Stimulated activated CD8-positive, alpha-beta memory T cell treated with anti-CD3 and anti-CD28 coated beads, Interleukin-7, amount 100 ng/mL, for 4 hours (primary cell): ENCODE data around the gene NFATC2.
A peak's percentile ranks its signal among the peaks of the same experiment; 100 is the strongest.
"Not testable (repeated sequence)": the region's sequence is repeated elsewhere in the genome, so short reads cannot be mapped to it uniquely, and the experiment has no call there.

Experiments used
- DNase-seq, 2 donors: peaks; one replicate each; pipeline ENCODE4 v3.0.0-alpha.2; 2020; ENCODE audit warnings: low read depth in 2 of 2

The NFATC2 gene

DNA sequence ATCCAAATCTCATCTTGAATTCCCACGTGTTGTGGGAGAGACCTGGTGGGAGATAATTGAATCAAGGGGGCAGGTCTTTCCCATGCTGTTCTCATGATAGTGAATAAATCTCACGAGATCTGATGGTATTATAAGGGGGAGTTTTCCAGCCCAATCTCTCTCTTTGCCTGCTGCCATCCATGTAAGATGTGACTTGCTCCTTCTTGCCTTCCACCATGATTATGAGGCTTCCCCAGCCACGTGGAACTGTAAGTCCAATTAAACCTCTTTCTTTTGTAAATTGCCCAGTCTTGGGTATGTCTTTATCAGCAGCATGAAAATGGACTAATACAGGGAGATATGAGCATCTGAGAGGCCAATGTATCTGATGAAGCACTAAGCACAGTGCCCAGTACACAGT, 26.0 kb upstream of the NFATC2 start:
- DNase-seq: not testable (repeated sequence)

DNA sequence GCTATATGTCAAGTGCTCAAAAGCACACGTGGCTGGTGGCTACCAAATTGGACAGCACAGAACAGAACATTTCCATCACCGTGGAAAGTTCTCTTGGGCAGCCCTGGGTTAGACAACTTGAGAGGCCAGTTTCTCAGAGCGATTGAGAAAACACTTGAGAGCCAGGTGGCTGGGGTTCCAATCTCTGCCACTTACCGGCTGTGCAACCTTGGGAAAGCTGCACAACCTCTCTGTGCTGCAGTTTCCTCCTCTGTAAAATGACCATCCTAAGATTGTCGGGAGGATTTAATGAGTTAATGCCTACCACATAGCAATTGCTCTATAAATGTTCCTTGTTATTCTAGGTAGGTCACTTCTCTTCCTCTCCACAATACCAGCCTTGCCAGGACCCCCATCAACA, 25.1 kb upstream of the NFATC2 start:
- DNase-seq: no peak

DNA sequence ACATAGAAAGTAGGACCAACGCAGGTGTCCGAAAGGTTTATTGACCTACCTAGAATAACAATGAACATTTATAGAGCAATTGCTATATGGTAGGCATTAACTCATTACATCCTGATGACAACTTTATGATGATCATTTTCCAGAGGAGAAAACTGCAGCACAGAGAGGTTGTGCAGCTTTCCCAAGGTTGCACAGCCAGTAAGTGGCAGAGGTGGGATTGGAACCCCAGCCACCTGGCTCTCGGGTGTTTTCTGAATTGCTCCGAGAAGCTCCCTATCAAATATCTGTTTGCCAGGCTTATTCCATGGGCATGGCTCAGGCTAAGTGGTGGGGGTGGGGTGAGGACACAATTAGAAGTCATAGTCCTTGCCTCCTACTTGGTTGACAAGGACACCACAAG, 24.1 kb upstream of the NFATC2 start:
- DNase-seq: no peak

DNA sequence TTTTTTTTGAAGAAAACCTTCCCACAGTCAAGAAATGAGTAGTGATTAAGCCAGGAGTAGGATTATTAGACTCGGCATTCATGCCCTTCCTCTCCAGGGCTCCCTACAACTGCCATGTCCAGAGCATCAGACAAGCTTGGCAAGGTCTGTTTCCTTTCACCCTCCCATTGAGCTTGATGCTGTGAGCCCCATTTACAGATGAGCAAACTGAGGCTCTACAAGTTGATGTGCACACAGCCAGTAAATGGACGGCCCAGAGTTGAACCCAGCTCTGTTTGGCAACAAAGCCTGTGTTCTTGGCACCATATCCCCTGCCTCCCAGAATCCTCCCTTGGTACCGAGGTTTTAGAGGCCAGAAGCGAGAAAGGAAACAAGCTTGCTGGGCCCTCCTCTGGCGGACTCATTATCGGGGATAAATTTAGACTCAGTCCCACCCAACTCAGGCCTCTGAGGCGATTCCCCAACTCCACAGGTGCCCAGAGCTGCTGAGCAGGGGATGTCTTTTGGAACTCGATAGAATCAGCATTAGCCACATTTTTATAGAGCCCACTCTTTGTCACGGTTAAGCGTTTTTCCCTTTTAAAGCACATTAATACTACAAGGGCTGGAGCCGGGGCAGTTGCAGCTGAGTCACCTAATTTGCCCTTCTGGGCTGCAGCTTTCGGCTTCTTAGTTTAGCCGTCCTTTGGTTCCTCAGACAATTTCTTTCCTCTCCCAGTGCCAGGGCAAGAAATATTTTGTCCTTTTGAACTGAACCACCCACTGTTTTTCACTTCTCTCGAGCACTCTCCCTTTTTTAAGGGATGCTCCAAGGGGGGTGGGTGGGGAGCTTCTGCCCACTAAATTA, 23.0 kb upstream of the NFATC2 start:
- DNase-seq: no peak

DNA sequence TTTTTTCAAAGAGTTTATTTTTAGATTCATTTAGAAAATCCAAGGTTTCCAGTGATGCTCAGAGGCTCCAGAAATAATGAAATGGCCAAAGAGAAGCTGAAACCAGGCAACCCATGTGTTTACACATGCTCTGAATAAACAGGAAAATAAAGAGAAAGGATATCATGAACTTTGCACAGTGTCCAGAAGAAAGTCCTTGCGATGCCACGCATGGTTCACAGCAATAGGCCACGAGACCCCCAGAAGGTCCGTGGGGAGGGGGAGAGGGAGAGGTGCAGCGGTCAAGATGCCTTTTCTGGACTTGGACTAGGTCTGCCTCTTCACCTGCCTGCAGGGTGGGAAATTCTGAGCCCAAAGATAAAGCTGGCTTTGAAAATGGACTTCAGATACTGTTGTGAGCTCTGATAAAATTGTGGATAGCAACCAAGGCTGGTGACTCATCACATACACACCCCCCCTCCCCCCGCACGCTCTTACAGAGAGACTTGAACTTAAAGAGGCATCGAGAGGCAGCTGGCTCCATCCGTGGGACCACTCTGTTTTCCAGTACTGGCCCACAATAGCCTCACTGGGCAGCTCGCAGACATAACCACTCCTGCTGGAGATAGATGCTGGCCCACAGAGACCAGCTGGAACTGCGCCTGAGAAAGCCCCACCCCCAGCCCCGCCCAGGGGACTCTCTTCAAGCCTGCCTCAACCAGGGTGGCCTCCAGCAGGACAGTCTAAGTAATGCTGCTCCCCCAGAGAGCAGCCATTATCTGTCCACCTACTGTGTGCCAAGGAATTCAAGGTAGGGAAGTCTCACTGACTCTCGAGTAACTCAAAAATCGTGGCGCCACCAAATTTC, 21.2 kb upstream of the NFATC2 start:
- DNase-seq: no peak

DNA sequence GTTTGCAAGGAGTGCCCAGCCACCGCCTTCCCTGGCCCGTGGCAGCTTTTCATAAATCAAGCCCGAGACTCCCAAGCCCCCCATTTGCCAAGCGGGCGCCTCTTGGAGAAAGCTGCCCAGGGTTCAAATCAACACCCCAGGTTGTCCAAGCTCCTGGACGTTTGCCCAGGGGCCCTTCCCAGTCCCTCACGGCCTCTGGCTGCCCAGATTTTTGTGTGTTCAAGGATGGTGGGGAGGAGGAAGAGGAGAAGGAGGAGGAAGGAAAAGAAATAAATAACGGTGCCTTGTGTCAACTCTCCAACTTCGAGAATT, 20.6 kb upstream of the NFATC2 start:
- no peak for DNase-seq

DNA sequence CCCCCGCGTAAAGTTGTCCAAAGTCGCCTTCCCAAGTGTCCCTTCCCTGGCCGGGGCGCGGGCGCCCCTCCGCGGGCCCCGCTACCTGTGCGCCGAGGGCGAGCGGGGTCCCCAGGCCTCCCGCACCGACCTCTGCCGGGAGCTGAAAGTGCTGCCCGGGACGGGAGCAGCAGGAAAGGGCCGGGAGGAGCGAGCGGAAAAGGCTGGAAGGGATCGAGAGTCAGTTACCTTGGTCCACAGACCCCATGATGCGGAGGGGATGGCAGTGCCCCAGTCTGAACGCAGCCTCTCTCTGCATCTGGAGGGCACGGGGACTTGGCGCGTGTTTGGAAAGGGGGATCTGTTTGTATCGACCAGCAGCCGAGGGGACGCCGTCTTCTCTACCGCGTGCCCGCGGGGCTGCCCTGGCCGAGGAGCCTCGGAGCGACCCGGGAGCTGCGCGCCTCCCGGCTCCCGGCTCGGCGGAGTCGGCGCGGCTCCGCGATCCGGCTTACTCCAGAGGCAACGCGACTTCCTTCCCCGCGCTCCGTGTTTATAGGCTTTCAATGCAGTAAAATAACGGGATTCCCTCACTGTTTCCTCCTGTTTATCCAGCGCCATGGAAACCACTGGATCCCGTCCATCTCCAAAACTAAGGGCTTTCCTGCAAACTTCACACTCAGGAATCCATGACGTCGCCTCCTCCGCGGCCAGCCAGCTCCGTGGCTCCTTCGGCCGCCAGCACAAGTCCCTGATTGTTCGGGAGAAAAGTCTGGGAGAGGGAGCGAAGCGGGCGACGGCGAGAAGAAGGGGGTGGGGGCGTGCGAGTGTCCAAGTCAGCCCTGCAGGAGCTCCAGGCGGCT, 20.0 kb upstream of the NFATC2 start:
- no peak for DNase-seq

DNA sequence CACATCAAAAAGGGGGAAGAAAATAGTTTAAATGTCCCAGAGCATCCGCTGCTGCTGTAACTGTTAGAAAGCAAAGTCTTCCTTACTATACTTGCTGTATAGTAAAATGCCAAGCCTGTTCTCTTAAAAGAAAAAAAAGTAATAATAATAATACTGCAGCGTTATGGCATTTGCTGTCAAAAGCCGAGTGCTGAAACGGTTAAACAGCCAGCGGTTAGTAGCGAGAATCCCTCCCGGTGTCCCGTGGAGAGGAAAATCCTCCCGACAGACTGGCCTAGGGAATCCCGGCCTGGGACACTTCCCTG, 19.5 kb upstream of the NFATC2 start:
- DNase-seq: no peak

DNA sequence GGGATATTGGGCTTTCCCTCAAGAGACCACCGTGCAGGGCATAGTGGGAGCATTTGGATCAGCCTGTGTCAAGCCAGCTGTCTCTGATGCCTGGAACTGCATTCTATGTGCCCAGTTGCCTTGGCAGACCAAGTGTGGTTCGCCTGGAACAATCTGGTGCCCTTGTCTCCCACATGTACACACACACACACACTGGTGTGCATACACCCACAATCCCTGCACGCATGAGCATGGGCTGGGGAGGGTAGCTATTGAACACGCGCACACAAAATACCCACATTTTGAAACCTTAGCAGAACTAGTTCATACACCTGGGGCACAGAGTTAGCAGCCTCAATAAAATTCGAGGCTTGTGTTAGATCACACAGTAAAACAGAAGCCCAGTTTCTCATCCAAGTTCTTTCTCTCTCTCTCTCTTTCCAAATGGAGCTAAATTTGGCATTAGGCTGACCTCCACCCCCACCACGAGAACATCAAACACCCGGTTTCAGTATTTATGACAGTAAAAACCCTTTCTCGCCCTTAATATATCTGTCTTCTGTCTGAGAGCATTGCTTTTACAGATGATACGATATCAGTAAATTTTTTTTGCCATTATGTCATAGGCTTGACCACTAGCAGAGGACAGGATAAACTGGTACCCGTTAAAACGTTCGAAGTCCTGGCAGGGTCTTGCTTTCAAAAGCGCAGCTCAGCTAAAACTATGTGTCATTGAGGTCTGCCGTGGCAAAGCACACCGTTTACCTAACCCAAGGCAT, 18.2 kb upstream of the NFATC2 start:
- DNase-seq: no peak

DNA sequence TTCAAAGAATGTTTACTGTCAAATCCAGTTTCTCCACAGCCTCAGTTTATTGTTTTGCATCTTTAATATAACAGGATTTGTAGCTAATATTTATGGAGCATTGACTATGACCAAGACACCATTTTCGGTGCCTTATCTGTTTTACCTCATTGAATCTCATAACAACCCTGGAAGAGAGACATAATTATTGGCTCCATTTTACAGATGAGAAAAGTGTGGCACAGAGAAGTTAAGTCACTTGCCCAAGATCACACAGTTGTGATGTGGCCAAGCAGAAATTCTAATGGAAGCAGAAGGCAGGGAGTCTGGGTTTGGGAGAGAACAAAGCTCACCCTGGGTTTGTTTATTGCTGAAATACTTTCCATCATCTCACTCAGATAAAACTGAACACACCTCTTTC, 17.5 kb upstream of the NFATC2 start:
- DNase-seq: no peak

DNA sequence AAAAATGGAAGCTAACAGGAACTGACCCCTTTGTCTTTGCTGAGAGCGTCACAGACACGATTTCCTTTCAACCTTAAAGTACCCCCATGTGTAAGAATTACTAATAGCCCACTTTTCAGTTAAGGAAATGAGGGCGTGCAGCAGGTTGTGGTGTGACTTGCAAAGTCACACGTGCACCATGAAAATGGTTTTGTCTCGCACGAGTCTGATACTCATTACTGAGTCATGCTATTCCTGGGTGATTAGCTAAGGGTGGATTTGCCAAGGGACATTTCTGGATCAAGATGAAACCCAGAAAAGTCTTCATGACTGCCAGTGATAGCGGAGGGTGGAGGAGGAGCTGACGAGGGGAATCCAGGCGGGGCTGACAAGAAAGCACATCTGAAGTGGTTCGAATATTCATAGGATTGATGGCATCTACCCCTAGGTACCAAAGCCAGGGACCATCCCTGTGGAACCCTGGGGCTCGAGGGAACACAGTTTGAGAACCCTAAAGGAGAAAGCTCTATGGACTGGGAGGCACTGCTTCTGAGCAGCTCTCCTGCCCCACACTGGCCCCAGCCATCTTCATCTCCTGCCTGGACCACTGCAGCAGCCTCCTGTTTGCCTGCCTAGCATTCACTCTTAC, 12.1 kb upstream of the NFATC2 start:
- DNase-seq: no peak

DNA sequence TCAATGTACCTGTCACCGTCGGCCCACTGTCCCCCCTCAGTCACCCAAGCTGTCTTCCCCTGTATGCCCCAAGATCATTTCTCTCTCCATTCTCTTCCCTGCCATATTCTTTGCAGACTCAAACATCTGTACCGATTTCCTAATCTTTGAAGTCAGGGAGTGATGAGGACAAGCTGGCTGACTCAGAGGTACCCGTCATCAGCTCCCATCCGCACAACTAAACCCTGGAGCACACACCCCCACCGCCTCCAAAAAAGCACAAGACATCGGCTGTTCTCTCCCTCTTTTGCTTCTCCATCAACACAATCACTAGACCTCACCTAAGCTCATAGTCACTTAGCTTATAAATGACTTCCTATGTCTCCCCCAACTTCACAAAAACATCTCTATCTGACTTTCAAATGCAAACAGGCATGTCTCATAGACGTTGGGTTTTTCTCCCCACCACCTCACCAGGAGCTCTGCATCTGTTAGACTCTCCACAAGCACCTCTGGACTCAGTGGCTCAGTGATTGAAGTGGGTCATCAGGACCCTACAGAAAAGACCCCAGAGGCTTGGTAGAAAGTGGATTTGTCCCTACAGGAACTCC, 11.5 kb upstream of the NFATC2 start:
- DNase-seq: no peak

DNA sequence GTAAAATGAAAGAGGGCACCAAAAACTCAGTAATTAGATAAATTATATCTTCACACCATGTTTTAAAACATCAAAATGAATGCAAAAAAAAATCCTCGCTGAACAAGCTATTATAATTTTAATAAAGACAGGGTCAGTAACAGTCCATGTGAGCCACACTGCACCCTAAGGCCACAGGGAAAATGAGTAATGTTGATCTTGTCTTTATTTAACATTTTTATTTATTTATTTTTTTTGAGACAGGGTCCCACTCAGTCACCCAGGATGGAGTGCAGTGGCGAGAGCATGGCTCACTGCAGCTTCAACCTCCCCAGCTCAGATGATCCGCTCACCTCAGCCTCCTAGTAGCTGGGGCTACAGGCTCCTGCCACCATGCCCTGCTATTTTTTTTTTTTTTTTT, 8.7 kb upstream of the NFATC2 start:
- DNase-seq: no peak

DNA sequence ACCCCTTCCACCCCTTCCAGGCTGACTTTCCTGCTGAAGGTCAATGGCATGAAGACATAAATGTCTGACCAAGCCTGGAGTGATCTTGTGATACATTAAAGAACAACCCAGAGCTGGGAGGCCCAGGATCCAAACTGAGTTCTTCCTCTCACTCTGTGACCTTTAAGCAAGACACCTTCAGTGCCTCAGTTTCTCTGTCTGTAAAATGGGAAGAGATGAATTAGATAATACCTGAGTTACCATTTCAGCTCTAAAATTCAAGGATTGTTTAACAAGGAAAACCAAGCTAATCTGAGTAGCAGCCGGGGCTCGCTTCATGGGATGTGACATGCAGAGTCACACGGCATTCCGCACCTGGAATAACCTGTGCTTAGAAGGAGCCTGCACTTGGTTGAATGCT, 7.0 kb upstream of the NFATC2 start:
- no peak for DNase-seq

DNA sequence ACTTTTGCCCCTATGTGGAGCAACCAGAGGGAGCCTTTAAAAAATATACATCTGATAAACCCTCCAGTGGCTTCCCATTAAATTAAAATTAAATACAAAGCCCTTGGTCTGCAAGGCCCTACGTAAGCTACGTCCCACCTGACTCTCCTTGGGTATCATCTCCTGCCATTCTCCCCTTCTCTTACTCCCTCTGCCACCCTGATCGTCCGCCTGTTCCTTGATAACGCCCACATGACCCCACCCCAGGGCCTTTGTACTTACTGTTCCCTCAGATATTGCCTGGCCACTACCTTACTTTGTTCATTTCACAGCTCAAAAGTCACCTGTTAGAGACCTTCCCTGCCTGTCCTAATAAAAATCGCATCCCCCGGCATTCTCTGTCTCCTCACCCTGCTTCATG, 5.4 kb upstream of the NFATC2 start:
- no peak for DNase-seq

DNA sequence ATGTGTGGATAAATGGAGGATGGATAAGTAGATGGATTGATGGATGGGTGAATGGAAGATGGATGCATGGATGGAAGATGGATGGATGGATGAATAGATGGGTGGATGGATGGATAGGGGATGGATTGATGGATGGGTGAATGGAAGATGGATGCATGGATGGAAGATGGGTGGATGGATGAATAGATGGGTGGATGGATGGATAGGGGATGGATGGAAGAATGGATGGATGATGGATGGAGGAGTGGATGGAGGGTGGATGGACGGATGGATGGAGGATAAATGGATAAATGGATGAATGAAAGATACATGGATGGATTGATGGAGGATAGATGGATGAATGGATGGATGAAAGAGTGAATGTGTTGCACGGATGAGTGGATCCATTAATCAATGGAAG, 3.0 kb upstream of the NFATC2 start:
- DNase-seq: no peak

DNA sequence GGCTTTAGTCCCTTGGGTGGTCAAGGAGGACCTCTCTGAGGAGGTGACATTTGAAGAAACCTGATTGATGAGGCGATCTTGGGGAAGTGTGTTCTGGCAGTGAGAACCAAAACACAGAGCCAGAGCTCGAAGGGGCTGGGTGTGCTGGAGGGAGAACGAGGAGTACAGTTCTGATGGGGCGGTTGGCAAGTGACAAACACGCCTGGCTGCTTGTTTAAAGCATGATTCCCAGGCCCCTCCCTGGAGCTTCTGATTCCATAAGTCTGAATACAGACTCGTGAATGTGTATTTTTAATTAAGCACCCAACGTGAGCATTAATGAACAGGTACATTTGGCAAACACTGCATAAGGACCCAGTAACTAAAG, 886 bp upstream of the NFATC2 start:
- no peak for DNase-seq

DNA sequence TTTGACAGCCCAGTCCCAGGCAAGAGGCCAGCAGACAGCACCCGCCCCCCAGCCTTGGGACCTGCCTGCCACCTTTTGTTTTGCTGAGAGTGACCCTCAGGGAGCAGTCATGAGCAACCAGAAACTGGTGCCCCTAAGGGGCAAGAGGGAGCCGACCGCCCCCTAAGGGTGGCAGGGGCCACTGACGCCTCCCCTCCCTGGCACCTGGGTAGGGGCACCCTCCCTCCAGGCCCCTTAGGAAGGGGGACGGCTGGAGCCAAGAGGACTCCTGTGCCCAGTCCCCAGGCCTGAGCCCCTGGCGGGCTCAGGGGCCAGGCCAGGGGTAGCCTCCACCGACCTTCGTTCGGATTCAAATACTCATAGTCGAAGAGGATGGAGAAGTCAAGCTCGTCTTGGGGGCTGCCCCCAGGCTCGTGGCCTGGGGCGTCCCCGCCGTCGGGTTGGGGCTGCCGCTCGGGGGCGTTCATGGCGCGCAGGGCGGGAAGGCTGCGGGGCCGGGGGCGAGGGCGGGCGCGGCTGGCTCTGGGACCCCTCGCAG, 417 bp downstream of the NFATC2 start:
- peak; percentile 43 to 48 for DNase-seq

DNA sequence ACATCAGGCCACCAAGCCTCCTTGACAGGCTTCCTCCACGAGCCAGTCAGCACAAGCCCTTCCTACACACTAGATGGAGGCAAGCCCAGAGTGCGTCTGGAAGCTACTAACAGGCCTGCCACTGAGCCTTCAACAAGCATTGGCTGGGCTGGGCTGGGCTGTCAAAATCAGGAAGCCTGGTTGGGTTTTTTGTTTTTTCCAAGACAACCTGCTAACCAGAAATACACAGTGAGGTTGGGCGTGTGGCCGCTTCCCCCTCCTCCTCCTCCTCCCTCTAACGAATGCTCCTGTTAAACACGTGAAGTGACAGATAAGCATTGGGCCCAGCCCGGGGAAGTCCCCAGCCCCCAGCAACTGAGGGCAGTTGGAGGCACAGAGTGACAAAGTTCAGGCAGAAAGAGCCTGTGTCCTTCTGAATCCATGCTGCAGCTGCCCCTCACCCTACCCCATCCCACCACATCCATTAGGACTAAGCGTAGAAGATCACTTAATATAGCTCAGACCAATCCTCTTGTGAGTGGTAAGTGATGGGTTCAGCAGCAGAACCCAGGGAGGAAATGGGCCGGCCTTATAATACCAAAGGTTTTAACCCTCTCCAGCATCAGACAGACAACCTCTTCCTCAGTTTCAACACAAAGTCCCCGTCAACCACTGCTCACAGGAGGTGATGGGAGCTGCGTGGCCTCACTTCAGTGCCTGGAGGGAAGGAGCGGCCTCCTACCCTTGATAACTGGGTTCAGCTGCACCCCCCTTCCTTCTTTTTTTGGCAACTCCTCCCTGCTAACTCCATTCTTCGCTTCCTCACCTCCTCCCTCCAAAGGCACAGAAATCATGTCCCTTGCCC, 1.1 kb downstream of the NFATC2 start:
- DNase-seq: peak; percentile 79 to 85

DNA sequence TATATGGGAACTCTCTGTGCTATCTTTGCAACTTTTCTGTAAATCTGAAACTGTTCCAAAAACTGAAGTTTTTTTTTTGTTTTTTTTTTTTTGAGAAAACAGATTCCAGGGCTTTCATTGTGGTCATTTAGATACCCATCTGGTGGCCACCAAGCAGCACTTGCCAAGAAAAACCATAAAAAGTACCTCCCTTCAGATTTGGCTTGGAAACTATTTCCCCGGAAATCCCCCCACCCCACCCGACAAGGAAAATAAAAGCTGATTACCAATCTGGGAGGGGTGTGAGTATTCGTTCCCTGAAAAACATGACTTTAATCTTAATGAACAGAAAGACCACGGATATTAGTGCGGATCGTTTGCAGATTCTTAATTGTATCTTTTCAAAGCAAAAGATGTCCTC, 1.9 kb downstream of the NFATC2 start:
- DNase-seq: no peak
